WTC11 (cell line): ENCODE data around the gene VCL. TPM values are rescaled to one million over a fixed set of nuclear protein-coding genes. Genes with fewer than 3 reads are reported as not detected.

Experiments used
- ATAC-seq: fragments of 200-7000 bp; cut with Tn5 transposase; 2 replicates; pipeline ENCODE4 v1.10.0; 2021; ENCODE audit warnings: mild to moderate bottlenecking, moderate library complexity
- CTCF ChIA-PET: fragments of 300-600 bp; sonication (Branson Sonifier 250); formaldehyde crosslinking; loops from one replicate; lab custom pipeline; 2021; ENCODE audit warnings: antibody characterized with exemption; lab: Charles Lee
- POLR2A ChIA-PET: fragments of 350-600 bp; sonication (Branson Sonifier 250); formaldehyde crosslinking; loops from one replicate; lab custom pipeline; 2021; ENCODE audit warnings: antibody characterized with exemption; lab: Charles Lee
- DNase-seq: peaks from one replicate; pipeline ENCODE4 v3.0.0; 2021; ENCODE audit warnings: low spot score
- H3K27ac Mint-ChIP-seq: 2 replicates; pipeline ENCODE4 v1.8.0; 2021; ENCODE audit warnings: mixed read lengths
- H3K27me3 Mint-ChIP-seq: 2 replicates; pipeline ENCODE4 v1.8.0; 2021; ENCODE audit warnings: low read depth, mild to moderate bottlenecking, moderate library complexity, mixed read lengths
- H3K36me3 Mint-ChIP-seq: 2 replicates; pipeline ENCODE4 v1.8.0; 2021; ENCODE audit warnings: mixed read lengths
- H3K4me1 Mint-ChIP-seq: 2 replicates; pipeline ENCODE4 v1.8.0; 2022; ENCODE audit warnings: mixed read lengths
- H3K4me3 Mint-ChIP-seq: 2 replicates; pipeline ENCODE4 v1.8.0; 2021; ENCODE audit warnings: mild to moderate bottlenecking, moderate library complexity, mixed read lengths
- H3K9me3 Mint-ChIP-seq: 2 replicates; pipeline ENCODE4 v1.8.0; 2021; ENCODE audit warnings: mixed read lengths
- ARID4B ChIP-seq: sonication (generic); formaldehyde crosslinking; IDR thresholded peaks from 2 replicates; pipeline ENCODE4 v1.8.0; 2023; ENCODE audit warnings: missing genetic modification reagents, mild to moderate bottlenecking, borderline replicate concordance
- ATF2 ChIP-seq: sonication (generic); formaldehyde crosslinking; IDR thresholded peaks from 2 replicates; pipeline ENCODE4 v1.8.1; 2022; ENCODE audit warnings: low read depth, missing genetic modification reagents, borderline replicate concordance
- E2F4 ChIP-seq: sonication (generic); formaldehyde crosslinking; IDR thresholded peaks from 2 replicates; pipeline ENCODE4 v1.8.1; 2022; ENCODE audit warnings: low read depth, mild to moderate bottlenecking, moderate library complexity, missing genetic modification reagents, borderline replicate concordance
- ESRRA ChIP-seq: sonication (generic); formaldehyde crosslinking; IDR thresholded peaks from 2 replicates; pipeline ENCODE4 v1.8.1; 2022; ENCODE audit warnings: mild to moderate bottlenecking, missing genetic modification reagents, borderline replicate concordance
- ETV6 ChIP-seq: sonication (generic); formaldehyde crosslinking; IDR thresholded peaks from 2 replicates; pipeline ENCODE4 v1.8.1; 2022; ENCODE audit warnings: mild to moderate bottlenecking, missing genetic modification reagents
- FOXJ3 ChIP-seq: sonication (generic); formaldehyde crosslinking; IDR thresholded peaks from 2 replicates; pipeline ENCODE4 v1.9.0; 2021; ENCODE audit warnings: missing genetic modification reagents, mild to moderate bottlenecking, borderline replicate concordance
- FOXK1 ChIP-seq: sonication (generic); formaldehyde crosslinking; IDR thresholded peaks from 2 replicates; pipeline ENCODE4 v1.8.0; 2022; ENCODE audit warnings: mild to moderate bottlenecking, moderate library complexity, missing genetic modification reagents
- HMGXB4 ChIP-seq: sonication (generic); formaldehyde crosslinking; IDR thresholded peaks from 2 replicates; pipeline ENCODE4 v1.8.1; 2023; ENCODE audit warnings: mild to moderate bottlenecking, moderate library complexity, missing genetic modification reagents
- IRF2 ChIP-seq: sonication (generic); formaldehyde crosslinking; IDR thresholded peaks from 2 replicates; pipeline ENCODE4 v1.8.0; 2022; ENCODE audit warnings: low read depth, missing genetic modification reagents, borderline replicate concordance
- KAT7 ChIP-seq: sonication (generic); formaldehyde crosslinking; IDR thresholded peaks from 2 replicates; pipeline ENCODE4 v1.8.1; 2023; ENCODE audit warnings: missing genetic modification reagents, mild to moderate bottlenecking, borderline replicate concordance
- MXD4 ChIP-seq: fragments of 250-450 bp; sonication (Bioruptor Pico); IDR thresholded peaks from 2 replicates; pipeline ENCODE4 v1.8.0; 2021; ENCODE audit warnings: mild to moderate bottlenecking, moderate library complexity, borderline replicate concordance
- USF1 ChIP-seq: sonication (generic); formaldehyde crosslinking; IDR thresholded peaks from 2 replicates; pipeline ENCODE4 v1.8.0; 2022; ENCODE audit warnings: mild to moderate bottlenecking, missing genetic modification reagents
- USF2 ChIP-seq: sonication (generic); formaldehyde crosslinking; IDR thresholded peaks from 2 replicates; pipeline ENCODE4 v1.8.1; 2023; ENCODE audit warnings: mild to moderate bottlenecking, missing genetic modification reagents, moderate library complexity
- ZNF416 ChIP-seq: fragments of 250-450 bp; sonication (Bioruptor Pico); IDR thresholded peaks from 2 replicates; pipeline ENCODE4 v1.9.0; 2021; ENCODE audit warnings: mild to moderate bottlenecking, inconsistent platforms
- ZNF532 ChIP-seq: fragments of 250-450 bp; sonication (Bioruptor Pico); IDR thresholded peaks from 2 replicates; pipeline ENCODE4 v1.9.0; 2021; ENCODE audit warnings: mild to moderate bottlenecking, borderline replicate concordance
- total RNA-seq: library from RNA; stranded (reverse); gene quantifications from 3 replicates; pipeline ENCODE4 v1.2.3, GENCODE V29; 2021

Gene VCL
- total RNA-seq, 1 experiment from 2014 or later, result 225 TPM

- no peaks in the 10 kb centered on the region for H3K9me3 Mint-ChIP-seq
- peaks cover 33% of the 10 kb centered on the region for H3K36me3 Mint-ChIP-seq
- no peak for TF ChIP-seq E2F4
- TF ChIP-seq KAT7 (CRISPR knock-in tag), result no peak
- no peak for TF ChIP-seq ESRRA (CRISPR knock-in tag)
- TF ChIP-seq ZNF416, result no peak
- TF ChIP-seq FOXJ3, result no peak
- TF ChIP-seq ARID4B (CRISPR knock-in tag), result no peak
- no peak for TF ChIP-seq ZNF532 (CRISPR knock-in tag)
- no peak for TF ChIP-seq HMGXB4 (CRISPR knock-in tag)
- TF ChIP-seq FOXK1 (CRISPR knock-in tag), result no peak
- TF ChIP-seq, all 79 proteins: peak for 0
- CTCF ChIA-PET, result interaction anchor here (0.8 to 2.0 kb wide), 4 partner anchors 50 to 196 kb away, joined by 3 to 12 read pairs (median 4); no protein-coding TSS in a partner anchor
- POLR2A ChIA-PET, result interaction anchor here (0.5 to 1.3 kb wide), 3 partner anchors 34 to 264 kb away, joined by 3 to 5 read pairs (median 3); no protein-coding TSS in a partner anchor
- Mint-ChIP-seq H3K4me3 (no peak overlapping the region), H3K4me1 (peaks cover 56% of the 10 kb centered on the region), H3K27me3 (no peaks in the 10 kb centered on the region), H3K27ac (peak overlapping the region; percentile 91)
- ATAC-seq (no peak; the same call in 1 of the 2 replicates), DNase-seq (no peak)
These were observed 78.0 kb downstream of the VCL start for GRCh38 chr10:74075906-74076305.

- Mint-ChIP-seq H3K27me3 (no peaks in the 10 kb centered on the region), H3K9me3 (no peaks in the 10 kb centered on the region), H3K4me1 (peaks cover 54% of the 10 kb centered on the region), H3K4me3 (no peak overlapping the region), H3K36me3 (peaks cover 27% of the 10 kb centered on the region)
- CTCF ChIA-PET, result interaction anchor here (0.8 to 2.0 kb wide), 4 partner anchors 19 to 197 kb away, joined by 3 to 12 read pairs (median 4); no protein-coding TSS in a partner anchor
- ATAC-seq (no peak), DNase-seq (no peak)
- TF ChIP-seq ETV6 (no peak), ATF2 (CRISPR knock-in tag) (no peak), IRF2 (no peak), MXD4 (CRISPR knock-in tag) (no peak), ESRRA (CRISPR knock-in tag) (no peak), USF2 (CRISPR knock-in tag) (no peak), USF1 (CRISPR knock-in tag) (no peak)
- TF ChIP-seq, all 79 proteins: peak for 0
- POLR2A ChIA-PET, result interaction anchor here (1.3 kb wide), 1 partner anchor 78 kb away, joined by 3 read pairs; no protein-coding TSS in a partner anchor
- H3K27ac Mint-ChIP-seq, result peak overlapping the region; percentile 91
These were observed 79.0 kb downstream of the VCL start for GRCh38 chr10:74076961-74077360.
